GDM1 (cell line): Measurements from ENCODE around the gene GNGT2.

Experiments
- DNase-seq: peaks from one replicate; lab custom pipeline; 2025; lab: John Stamatoyannopoulos, UW

GNGT2 gene

GRCh38 chr17:49168706-49169105 lies 41.7 kb downstream of the GNGT2 start:
- no peak for DNase-seq

- DNase-seq, result no peak
These were observed 45.2 kb downstream of the GNGT2 start for GRCh38 chr17:49165143-49165542.

- DNase-seq, result no peak
These were observed 47.5 kb downstream of the GNGT2 start for GRCh38 chr17:49162866-49163265.

- no peak for DNase-seq
These were observed 52.6 kb downstream of the GNGT2 start for GRCh38 chr17:49157784-49158183.

- DNase-seq, result no peak
These were observed 54.1 kb downstream of the GNGT2 start for GRCh38 chr17:49156256-49156655.
